Left renal pelvis (tissue), 4 donors: ENCODE data around the gene OR2V1. TPM values are rescaled to one million over a fixed set of nuclear protein-coding genes. Genes with fewer than 3 reads are reported as not detected.

ENCODE experiments used
- DNase-seq, 4 donors: peaks; one replicate each; pipeline ENCODE4 v3.0.0-alpha.2; 2013; ENCODE audit warnings: low read depth in 4 of 4, low spot score in 3 of 4
- polyA plus RNA-seq, 4 donors: library from polyadenylated mRNA; unstranded; fragments of 120-200 nt; gene quantifications; one replicate each; pipeline ENCODE4 v1.2.1, GENCODE V29; 2013; ENCODE audit not compliant: insufficient read length in 4 of 4

The OR2V1 gene
- polyA plus RNA-seq, 4 donors = not detected

GRCh38 chr5:181084621-181085195 lies 46.3 kb downstream of the OR2V1 start:
- no peak for DNase-seq

GRCh38 chr5:181081989-181082388 lies 49.0 kb downstream of the OR2V1 start:
- no peak for DNase-seq

- DNase-seq = no peak
Measured at GRCh38 chr5:181076920-181077319, 54.0 kb downstream of the OR2V1 start.

Other genes with a start within 250 kb of the OR2V1 start
- gene BTNL8, start 232.0 kb downstream of the OR2V1 start, polyA plus RNA-seq = under 1 TPM in 3 of 4 donors, not detected in 1; 0.24 to 0.84 (median 0.37) TPM
- under 1 TPM in 3 of 4 donors, not detected in 1; 0.05 to 0.11 (median 0.10) TPM for gene BTNL3, start 142.3 kb downstream of the OR2V1 start, polyA plus RNA-seq
- gene BTNL9, start 90.9 kb downstream of the OR2V1 start, polyA plus RNA-seq = 10 to 100 TPM in 1 of 4 donors, 1 to 10 TPM in 3; 4.2 to 10.0 (median 7.4) TPM
- under 1 TPM in 2 of 4 donors, not detected in 2; 0.05 to 0.06 TPM for gene OR2V2, start 16.4 kb upstream of the OR2V1 start, polyA plus RNA-seq
- under 1 TPM; 0.16 to 0.56 (median 0.30) TPM for gene TRIM7, start 74.0 kb upstream of the OR2V1 start, polyA plus RNA-seq
- 10 to 100 TPM; 21.0 to 39.0 (median 31.6) TPM for gene TRIM41, start 92.1 kb upstream of the OR2V1 start, polyA plus RNA-seq
- gene RACK1, start 112.7 kb upstream of the OR2V1 start, polyA plus RNA-seq = 1,000 to 10,000 TPM; 2,197 to 2,695 (median 2,429) TPM
- gene TRIM52, start 130.0 kb upstream of the OR2V1 start, polyA plus RNA-seq = 10 to 100 TPM; 23.4 to 42.5 (median 27.2) TPM
- not detected for gene OR4F3, start 236.1 kb upstream of the OR2V1 start, polyA plus RNA-seq